Fibroblast of the aortic adventitia (primary cell): ENCODE results near the gene KCNA3. TPM values are rescaled to one million over a fixed set of nuclear protein-coding genes. Genes with fewer than 3 reads are reported as not detected.

ENCODE experiments used
- DNase-seq: peaks from one replicate; pipeline ENCODE4 v3.0.0-alpha.2; 2010; ENCODE audit warnings: low read depth
- H3K4me3 ChIP-seq: 2 replicates; pipeline ENCODE4 v1.5.1; 2011; ENCODE audit warnings: low read depth, mild to moderate bottlenecking, control low read depth, low read length, moderate library complexity
- CTCF ChIP-seq: IDR thresholded peaks from 2 replicates; pipeline ENCODE4 v1.5.1; 2011; ENCODE audit warnings: mild to moderate bottlenecking, low read length, control low read depth, inconsistent platforms; ENCODE audit not compliant: insufficient read depth
- total RNA-seq: library from RNA; depleted of rRNA; stranded (reverse); fragments of >200 nt; gene quantifications from 2 replicates; pipeline ENCODE4 v1.2.3, GENCODE V29; 2012; ENCODE audit warnings: low replicate concordance

Gene KCNA3
- total RNA-seq, 1 donor: under 0.01 TPM

- DNase-seq: no peak
- TF ChIP-seq CTCF: no peak
- no peak overlapping the region for H3K4me3 ChIP-seq
These were observed 35.6 kb upstream of the KCNA3 start for GRCh38 chr1:110710314-110710713.

- TF ChIP-seq CTCF: no peak
- no peak for DNase-seq
- H3K4me3 ChIP-seq: no peak overlapping the region
These were observed 34.3 kb upstream of the KCNA3 start for GRCh38 chr1:110708974-110709440.

- DNase-seq: no peak
- H3K4me3 ChIP-seq: no peak overlapping the region
- TF ChIP-seq CTCF: no peak
These were observed 32.5 kb upstream of the KCNA3 start for GRCh38 chr1:110707232-110707631.

GRCh38 chr1:110706621-110707020, 31.9 kb upstream of the KCNA3 start:
- no peak for DNase-seq
- no peak overlapping the region for H3K4me3 ChIP-seq
- TF ChIP-seq CTCF: no peak

- no peak for DNase-seq
- no peak overlapping the region for H3K4me3 ChIP-seq
- no peak for TF ChIP-seq CTCF
These were observed 27.5 kb upstream of the KCNA3 start for GRCh38 chr1:110702260-110702659.

GRCh38 chr1:110700767-110701166, 26.0 kb upstream of the KCNA3 start:
- no peak for TF ChIP-seq CTCF
- no peak for DNase-seq
- H3K4me3 ChIP-seq: no peak overlapping the region

- H3K4me3 ChIP-seq: no peak overlapping the region
- no peak for TF ChIP-seq CTCF
- DNase-seq: no peak
These were observed 22.9 kb upstream of the KCNA3 start for GRCh38 chr1:110697606-110698005.
